GM18951 (cell line): ENCODE measurements around the gene ICA1L.
"Not testable (repeated sequence)": the region's sequence is repeated elsewhere in the genome, so short reads cannot be mapped to it uniquely, and the experiment has no call there.

Source experiments
- POLR2A ChIP-seq: IDR thresholded peaks from 4 replicates; pipeline ENCODE4 v1.6.1; 2011; ENCODE audit warnings: mild to moderate bottlenecking; ENCODE audit not compliant: insufficient read length, insufficient read depth; ENCODE audit errors: extremely low read depth
- in situ Hi-C: fragments of 300-500 bp; cut with MboI; formaldehyde crosslinking; loops from one replicate; pipeline ENCODE4 v1.12.0; 2022; ENCODE audit warnings: low sequenced_read_pairs, mixed read lengths, inconsistent platforms; ENCODE audit not compliant: unreplicated experiment

Gene ICA1L

GRCh38 chr2:202871300-202872141 is at the start of gene ICA1L:
ICA1L (minus strand) TSS chr2:202871766; CDS start chr2:202829009, 42,757 bp downstream.
- in situ Hi-C loops: loop anchor here (25.0 kb wide), 1 partner anchor 284 kb away; no protein-coding TSS in a partner anchor
- TF ChIP-seq POLR2A: peak; percentile 44

- TF ChIP-seq POLR2A: no peak
- in situ Hi-C loops: no loop called here
These were observed 47.3 kb upstream of the ICA1L start for GRCh38 chr2:202918860-202919259.

GRCh38 chr2:202912342-202913201 is 41.0 kb upstream of the ICA1L start:
- in situ Hi-C loops: not testable (repeated sequence)

- peak; percentile 70 for TF ChIP-seq POLR2A
- in situ Hi-C loops: no loop called here
These were observed 40.2 kb upstream of the ICA1L start, which contains the start of the genes CARF and WDR12 for GRCh38 chr2:202911512-202912341. CARF (plus strand) TSS chr2:202912275; CDS start chr2:202941903, 29,628 bp downstream. WDR12 (minus strand) TSS chr2:202911673; CDS start chr2:202911476, 197 bp downstream.

GRCh38 chr2:202911203-202911511 is 39.6 kb upstream of the ICA1L start:
- in situ Hi-C loops: no loop called here
- TF ChIP-seq POLR2A: no peak

- in situ Hi-C loops: no loop called here
- TF ChIP-seq POLR2A: no peak
These were observed 39.1 kb upstream of the ICA1L start for GRCh38 chr2:202910698-202911097.

- in situ Hi-C loops: not testable (repeated sequence)
These were observed 38.7 kb upstream of the ICA1L start for GRCh38 chr2:202910250-202910649.

- in situ Hi-C loops: no loop called here
- TF ChIP-seq POLR2A: no peak
These were observed 38.0 kb upstream of the ICA1L start for GRCh38 chr2:202909394-202910192.

GRCh38 chr2:202908186-202908585 is 36.6 kb upstream of the ICA1L start:
- in situ Hi-C loops: no loop called here
- no peak for TF ChIP-seq POLR2A

GRCh38 chr2:202905507-202905906 is 33.9 kb upstream of the ICA1L start:
- in situ Hi-C loops: not testable (repeated sequence)

- TF ChIP-seq POLR2A: no peak
- in situ Hi-C loops: no loop called here
These were observed 13.6 kb upstream of the ICA1L start for GRCh38 chr2:202885190-202885589.

- in situ Hi-C loops: no loop called here
- TF ChIP-seq POLR2A: no peak
These were observed 12.6 kb upstream of the ICA1L start for GRCh38 chr2:202883987-202884675.

- in situ Hi-C loops: no loop called here
- TF ChIP-seq POLR2A: no peak
These were observed 10.0 kb upstream of the ICA1L start for GRCh38 chr2:202881570-202881969.
